HL-60 (cell line): ENCODE data around the gene SUSD2.

Source experiments
- CTCF ChIP-seq: IDR thresholded peaks from one replicate; pipeline ENCODE4 v1.5.1; 2011; ENCODE audit warnings: low read length, control low read depth, inconsistent platforms; ENCODE audit not compliant: insufficient read depth
- POLR2AphosphoS5 ChIP-seq: IDR thresholded peaks from 2 replicates; pipeline ENCODE4 v1.6.1; 2012; ENCODE audit warnings: low read depth
- REST ChIP-seq: IDR thresholded peaks from 2 replicates; pipeline ENCODE4 v1.6.1; 2012; ENCODE audit warnings: low read depth; ENCODE audit not compliant: insufficient replicate concordance
- SPI1 ChIP-seq: IDR thresholded peaks from 2 replicates; pipeline ENCODE4 v1.6.1; 2012; ENCODE audit warnings: low read depth, mild to moderate bottlenecking, borderline replicate concordance

- TF ChIP-seq CTCF = no peak
- TF ChIP-seq REST = no peak
- no peak for TF ChIP-seq POLR2AphosphoS5
- no peak for TF ChIP-seq SPI1
Measured at GRCh38 chr22:24149198-24149590, 32.1 kb upstream of the SUSD2 start.
